Measurements from ENCODE around the gene EPHB1.

- TF ChIP-seq CTCF (IDR thresholded peaks at IDR 0.05; ENCODE audit: low read length) (no peak), EZH2 (IDR thresholded peaks at IDR 0.05; ENCODE audit: borderline replicate concordance, low read length) (no peak)
Measured at GRCh38 chr3:135093121-135093520, 298.1 kb downstream of the EPHB1 start.
